ENCODE measurements around the gene PUM2.
"Not testable (repeated sequence)": the region's sequence is repeated elsewhere in the genome, so short reads cannot be mapped to it uniquely, and the experiment has no call there.

PUM2 gene

GRCh38 chr2:20235655-20236305 lies 114.9 kb downstream of the PUM2 start:
- DNase-seq (ENCODE audit: extremely low read depth in 1 of 2, low read depth in 1 of 2): no peak

- DNase-seq (ENCODE audit: extremely low read depth in 1 of 2, low read depth in 1 of 2): not testable (repeated sequence)
Measured at GRCh38 chr2:20234597-20234996, 116.0 kb downstream of the PUM2 start.

GRCh38 chr2:20232837-20233207 lies 117.8 kb downstream of the PUM2 start:
- no peak for DNase-seq (ENCODE audit: extremely low read depth in 1 of 2, low read depth in 1 of 2)

- no peak for DNase-seq (ENCODE audit: extremely low read depth in 1 of 2, low read depth in 1 of 2)
Measured at GRCh38 chr2:20231598-20232026, 119.0 kb downstream of the PUM2 start.

- DNase-seq (ENCODE audit: extremely low read depth in 1 of 2, low read depth in 1 of 2): no peak
Measured at GRCh38 chr2:20231159-20231558, 119.5 kb downstream of the PUM2 start.

GRCh38 chr2:20230114-20230425 lies 120.6 kb downstream of the PUM2 start:
- no peak for DNase-seq (ENCODE audit: extremely low read depth in 1 of 2, low read depth in 1 of 2)

- no peak for DNase-seq (ENCODE audit: extremely low read depth in 1 of 2, low read depth in 1 of 2)
Measured at GRCh38 chr2:20229322-20230113, 121.1 kb downstream of the PUM2 start.

- DNase-seq (ENCODE audit: extremely low read depth in 1 of 2, low read depth in 1 of 2): no peak
Measured at GRCh38 chr2:20227894-20228505, 122.6 kb downstream of the PUM2 start.

GRCh38 chr2:20226152-20226545 lies 124.5 kb downstream of the PUM2 start:
- DNase-seq (ENCODE audit: extremely low read depth in 1 of 2, low read depth in 1 of 2): no peak

GRCh38 chr2:20225294-20226151 lies 125.1 kb downstream of the PUM2 start:
- no peak for DNase-seq (ENCODE audit: extremely low read depth in 1 of 2, low read depth in 1 of 2)

GRCh38 chr2:20224716-20225293 lies 125.8 kb downstream of the PUM2 start, which contains the start of gene SDC1:
Gene SDC1 (minus strand): TSS chr2:20225130. CDS start chr2:20224867, 263 bp downstream.
- DNase-seq (ENCODE audit: extremely low read depth in 1 of 2, low read depth in 1 of 2): no peak

- DNase-seq (ENCODE audit: extremely low read depth in 1 of 2, low read depth in 1 of 2): no peak
Measured at GRCh38 chr2:20224164-20224715, 126.4 kb downstream of the PUM2 start.

GRCh38 chr2:20223407-20224163 lies 127.1 kb downstream of the PUM2 start:
- no peak for DNase-seq (ENCODE audit: extremely low read depth in 1 of 2, low read depth in 1 of 2)

GRCh38 chr2:20222769-20223406 lies 127.8 kb downstream of the PUM2 start:
- no peak for DNase-seq (ENCODE audit: extremely low read depth in 1 of 2, low read depth in 1 of 2)

- DNase-seq (ENCODE audit: extremely low read depth in 1 of 2, low read depth in 1 of 2): no peak
Measured at GRCh38 chr2:20222014-20222768, 128.5 kb downstream of the PUM2 start.

- no peak for DNase-seq (ENCODE audit: extremely low read depth in 1 of 2, low read depth in 1 of 2)
Measured at GRCh38 chr2:20221555-20221973, 129.1 kb downstream of the PUM2 start.

- no peak for DNase-seq (ENCODE audit: extremely low read depth in 1 of 2, low read depth in 1 of 2)
Measured at GRCh38 chr2:20220806-20221554, 129.7 kb downstream of the PUM2 start.

Measured in activated CD8-positive, alpha-beta memory T cell treated with anti-CD3 and anti-CD28 coated beads for 1 hour (primary cell).